ENCODE results near the gene TMEM43. TPM values are rescaled to one million over a fixed set of nuclear protein-coding genes. Genes with fewer than 3 reads are reported as not detected.

Gene TMEM43
- total and polyA plus RNA-seq, 12 donors: 23.9 to 98.0 (median 38.2) TPM

DNA sequence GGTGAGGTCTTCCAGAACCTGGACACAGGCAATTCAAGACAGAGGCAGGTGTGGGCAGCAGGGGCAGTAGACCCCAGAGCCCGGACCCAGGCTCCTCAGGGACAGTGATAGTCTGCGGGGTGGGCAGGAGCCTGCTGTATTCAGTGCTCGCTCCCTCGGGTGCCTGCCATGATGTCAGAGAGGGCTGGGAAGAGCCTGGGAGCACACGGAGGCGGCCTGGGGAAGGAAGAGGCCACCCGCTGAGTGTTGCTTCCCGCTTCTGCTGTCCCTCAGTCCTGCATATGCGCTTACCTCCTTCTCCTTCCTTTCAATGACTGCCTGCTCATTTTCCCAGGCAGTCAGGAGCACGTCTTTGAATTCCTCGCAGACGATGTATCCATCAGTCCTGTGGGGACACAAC lies 22.8 kb downstream of the TMEM43 start:
- intact Hi-C loops (cut with DNase I): no loop called here
- Histone ChIP-seq H3K9me3 (no peaks in the 10 kb centered on the region), H3K27ac (no peak overlapping the region), H3K27me3 (no peaks in the 10 kb centered on the region), H3K4me1 (peaks cover 9 to 50% (median 32%) of the 10 kb centered on the region in 9 donors), H3K4me3 (no peak overlapping the region), H3K36me3 (peaks cover 0 to 74% (median 44%) of the 10 kb centered on the region in 9 donors)
- DNase-seq: no peak
- ATAC-seq: no peak
- 77 to 79% methylated on average over 12 of the region's 12 CpGs for WGBS, 2 donors
- TF ChIP-seq, protein P1, sequence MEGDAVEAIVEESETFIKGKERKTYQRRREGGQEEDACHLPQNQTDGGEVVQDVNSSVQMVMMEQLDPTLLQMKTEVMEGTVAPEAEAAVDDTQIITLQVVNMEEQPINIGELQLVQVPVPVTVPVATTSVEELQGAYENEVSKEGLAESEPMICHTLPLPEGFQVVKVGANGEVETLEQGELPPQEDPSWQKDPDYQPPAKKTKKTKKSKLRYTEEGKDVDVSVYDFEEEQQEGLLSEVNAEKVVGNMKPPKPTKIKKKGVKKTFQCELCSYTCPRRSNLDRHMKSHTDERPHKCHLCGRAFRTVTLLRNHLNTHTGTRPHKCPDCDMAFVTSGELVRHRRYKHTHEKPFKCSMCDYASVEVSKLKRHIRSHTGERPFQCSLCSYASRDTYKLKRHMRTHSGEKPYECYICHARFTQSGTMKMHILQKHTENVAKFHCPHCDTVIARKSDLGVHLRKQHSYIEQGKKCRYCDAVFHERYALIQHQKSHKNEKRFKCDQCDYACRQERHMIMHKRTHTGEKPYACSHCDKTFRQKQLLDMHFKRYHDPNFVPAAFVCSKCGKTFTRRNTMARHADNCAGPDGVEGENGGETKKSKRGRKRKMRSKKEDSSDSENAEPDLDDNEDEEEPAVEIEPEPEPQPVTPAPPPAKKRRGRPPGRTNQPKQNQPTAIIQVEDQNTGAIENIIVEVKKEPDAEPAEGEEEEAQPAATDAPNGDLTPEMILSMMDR (IDR thresholded peaks at IDR 0.05): no peak

DNA sequence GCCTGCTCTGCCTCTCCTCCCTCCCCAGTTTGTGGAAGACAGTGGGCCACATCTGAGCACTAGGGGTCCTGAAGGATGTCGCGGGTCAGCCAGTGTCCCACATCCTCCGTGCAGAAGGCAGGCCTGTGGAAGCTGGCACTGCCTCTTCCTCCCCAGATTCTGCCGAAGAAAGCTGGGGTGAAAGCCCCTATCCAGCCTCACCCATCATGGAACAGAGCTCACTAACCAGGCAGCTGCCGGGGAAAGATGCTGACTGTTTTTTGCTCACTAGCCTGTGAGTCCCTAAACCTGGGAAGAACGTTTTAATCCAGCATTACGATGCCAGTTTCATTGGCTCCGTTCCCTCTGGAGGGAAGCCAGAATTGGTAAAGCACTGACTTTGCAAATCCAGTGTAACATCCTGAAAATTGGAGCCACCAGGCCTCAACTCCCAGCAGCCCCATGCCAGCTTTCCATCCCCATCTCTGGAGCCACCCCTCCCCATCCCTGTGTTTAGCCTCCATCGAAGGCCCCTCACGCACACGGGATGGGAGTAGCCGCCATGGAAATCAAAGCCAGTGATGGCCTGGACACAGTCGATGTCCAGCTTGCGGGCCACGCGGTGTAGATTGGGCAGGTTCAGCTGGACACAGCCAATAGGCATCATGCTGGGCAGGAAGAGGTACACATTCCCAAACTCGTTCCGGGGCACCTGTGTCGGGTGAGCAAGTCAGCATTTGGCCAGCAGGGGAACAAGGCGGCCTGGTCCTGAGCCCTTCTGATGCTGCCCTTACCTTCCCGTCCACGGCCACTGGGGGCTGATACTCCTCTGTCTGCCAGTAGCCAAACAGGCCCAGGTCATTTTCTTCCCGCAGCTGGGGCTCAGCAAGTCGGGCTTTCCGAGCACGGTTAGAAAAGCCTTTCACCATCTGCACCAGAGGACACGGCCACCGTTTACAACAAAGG lies 23.5 kb downstream of the TMEM43 start:
- H3K27ac ChIP-seq: no peak overlapping the region
- no peak for ATAC-seq
- intact Hi-C loops (cut with DNase I): no loop called here
- H3K9me3 ChIP-seq: no peaks in the 10 kb centered on the region
- TF ChIP-seq, protein P1 (IDR thresholded peaks at IDR 0.05): peak in 1 of 9 donors; percentile 18
- H3K27me3 ChIP-seq: no peaks in the 10 kb centered on the region
- no peak for DNase-seq
- H3K36me3 ChIP-seq: peaks cover 0 to 76% (median 42%) of the 10 kb centered on the region in 9 donors
- 87 to 89% methylated on average over 26 to 28 of the region's 28 CpGs for WGBS, 2 donors
- H3K4me3 ChIP-seq: no peak overlapping the region
- H3K4me1 ChIP-seq: peaks cover 9 to 43% (median 25%) of the 10 kb centered on the region in 9 donors

DNA sequence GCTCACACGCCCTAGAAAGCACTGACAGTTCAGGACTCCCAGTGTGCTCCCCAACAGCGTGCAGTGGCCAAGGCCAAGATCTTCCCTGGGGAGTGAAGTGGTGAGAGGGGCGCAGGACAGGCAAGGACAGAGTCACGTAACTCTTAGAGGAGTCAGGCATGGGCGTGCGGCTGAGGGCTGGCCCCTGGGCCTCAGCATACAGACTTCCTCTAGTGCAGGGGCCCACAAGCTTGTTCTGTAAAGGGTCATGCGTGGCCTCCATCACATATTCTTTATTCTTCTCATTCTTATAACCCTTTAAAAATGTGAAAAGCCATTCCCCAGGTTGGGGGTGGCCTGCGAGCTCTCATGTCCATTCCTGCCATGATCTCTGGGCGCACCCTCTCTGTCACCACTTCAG lies 25.2 kb downstream of the TMEM43 start:
- 92 to 95% methylated on average over 9 of the region's 9 CpGs for WGBS, 2 donors
- Histone ChIP-seq H3K27me3 (no peaks in the 10 kb centered on the region), H3K9me3 (no peaks in the 10 kb centered on the region), H3K36me3 (peaks cover 0 to 92% (median 42%) of the 10 kb centered on the region in 9 donors), H3K27ac (no peak overlapping the region), H3K4me1 (peaks cover 4 to 25% (median 8%) of the 10 kb centered on the region in 9 donors), H3K4me3 (no peak overlapping the region)
- DNase-seq (no peak), ATAC-seq (no peak)
- TF ChIP-seq, protein P1 (IDR thresholded peaks at IDR 0.05): no peak
- intact Hi-C loops (cut with DNase I): no loop called here

DNA sequence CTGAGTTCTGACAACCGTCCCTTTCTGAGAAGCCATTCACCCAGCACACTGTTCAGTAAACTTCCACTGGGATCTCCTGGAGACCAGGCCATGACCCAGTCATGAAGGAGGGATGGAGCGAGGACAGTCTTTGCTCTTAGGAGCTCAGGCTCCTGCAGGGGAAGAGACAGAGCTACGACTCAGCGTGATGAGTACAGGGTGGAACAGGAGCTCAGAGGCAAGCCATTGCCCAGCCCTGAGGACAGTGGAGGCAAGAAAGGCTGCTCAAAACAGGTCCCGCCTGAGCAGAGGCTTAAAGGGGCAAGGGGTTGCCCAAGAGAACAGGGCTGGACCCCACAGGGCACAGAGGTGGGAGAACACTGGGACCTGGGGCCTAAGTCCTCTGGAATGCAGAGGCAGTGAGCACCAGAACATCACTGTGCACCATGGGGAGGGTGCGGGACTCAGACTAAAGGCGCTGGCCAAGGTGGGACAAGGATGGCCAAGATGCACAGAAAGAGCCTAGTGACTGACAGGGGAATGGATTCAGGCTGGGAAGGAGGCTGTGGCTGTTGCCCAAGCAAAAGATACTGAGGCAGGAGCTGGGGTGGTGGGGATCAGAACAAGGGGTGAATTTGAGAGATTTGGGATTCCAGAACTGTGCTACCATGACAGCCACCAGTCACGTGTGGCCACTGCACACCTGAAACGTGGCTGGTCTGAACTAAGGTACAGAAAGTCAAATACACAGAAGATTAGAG lies 25.8 kb downstream of the TMEM43 start:
- ATAC-seq (no peak), DNase-seq (no peak)
- intact Hi-C loops (cut with DNase I): no loop called here
- H3K4me1 ChIP-seq: peaks cover 0 to 19% (median 2%) of the 10 kb centered on the region in 9 donors
- peaks cover 0 to 95% (median 44%) of the 10 kb centered on the region in 9 donors for H3K36me3 ChIP-seq
- 96 to 97% methylated on average over 9 of the region's 9 CpGs for WGBS, 2 donors
- no peak overlapping the region for H3K4me3 ChIP-seq
- TF ChIP-seq, protein P1 (IDR thresholded peaks at IDR 0.05): no peak
- no peaks in the 10 kb centered on the region for H3K27me3 ChIP-seq
- no peaks in the 10 kb centered on the region for H3K9me3 ChIP-seq
- no peak overlapping the region for H3K27ac ChIP-seq
